Uterus (tissue), 2 donors: Measurements from ENCODE around the gene PTPRH.

Source experiments
- POLR2A ChIP-seq, 2 donors: fragments of 450-650 bp; IDR thresholded peaks; one replicate each; pipeline ENCODE4 v1.6.1; 2016; ENCODE audit warnings: antibody characterized with exemption in 2 of 2, mild to moderate bottlenecking in 1 of 2, moderate library complexity in 1 of 2
- TF ChIP-seq, protein P1 (sequence below), 4 experiments: fragments of 200-600 bp in 2 of 4; fragments of 450-650 bp in 2 of 4; sonication (generic) in 2 of 4; IDR thresholded peaks; one replicate each; pipeline ENCODE4 v1.5.1; 2016 to 2019; ENCODE audit warnings: antibody characterized with exemption in 4 of 4, mild to moderate bottlenecking in 2 of 4, moderate library complexity in 1 of 4

DNA sequence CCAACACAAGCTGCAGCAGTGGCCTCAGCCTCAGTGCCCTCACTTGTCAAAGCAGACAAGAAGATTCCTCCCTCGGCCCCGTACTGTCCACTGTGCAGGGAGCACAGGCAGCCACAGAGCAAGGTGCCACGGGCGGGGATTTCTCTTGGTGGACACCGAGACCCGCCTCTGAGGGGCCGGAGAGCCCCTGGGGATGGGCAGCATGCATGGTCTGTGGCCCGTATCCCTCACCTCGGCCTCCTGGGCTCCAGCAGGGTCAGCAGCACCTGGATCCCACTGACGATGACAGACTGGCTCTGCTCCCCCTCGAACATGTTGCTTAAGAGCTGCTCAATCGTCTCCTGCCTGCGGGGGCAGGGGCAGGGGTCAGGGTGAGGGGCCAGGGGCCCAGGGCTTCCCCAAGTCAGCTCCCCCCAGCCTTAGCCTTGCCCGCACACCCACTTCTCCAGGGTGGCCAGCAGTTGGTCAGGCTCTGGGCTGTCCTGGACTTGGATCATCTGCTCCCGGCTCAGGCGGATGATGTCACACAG lies 32.7 kb upstream of the PTPRH start:
- TF ChIP-seq POLR2A (IDR thresholded peaks at IDR 0.05): no peak
- TF ChIP-seq, protein P1, sequence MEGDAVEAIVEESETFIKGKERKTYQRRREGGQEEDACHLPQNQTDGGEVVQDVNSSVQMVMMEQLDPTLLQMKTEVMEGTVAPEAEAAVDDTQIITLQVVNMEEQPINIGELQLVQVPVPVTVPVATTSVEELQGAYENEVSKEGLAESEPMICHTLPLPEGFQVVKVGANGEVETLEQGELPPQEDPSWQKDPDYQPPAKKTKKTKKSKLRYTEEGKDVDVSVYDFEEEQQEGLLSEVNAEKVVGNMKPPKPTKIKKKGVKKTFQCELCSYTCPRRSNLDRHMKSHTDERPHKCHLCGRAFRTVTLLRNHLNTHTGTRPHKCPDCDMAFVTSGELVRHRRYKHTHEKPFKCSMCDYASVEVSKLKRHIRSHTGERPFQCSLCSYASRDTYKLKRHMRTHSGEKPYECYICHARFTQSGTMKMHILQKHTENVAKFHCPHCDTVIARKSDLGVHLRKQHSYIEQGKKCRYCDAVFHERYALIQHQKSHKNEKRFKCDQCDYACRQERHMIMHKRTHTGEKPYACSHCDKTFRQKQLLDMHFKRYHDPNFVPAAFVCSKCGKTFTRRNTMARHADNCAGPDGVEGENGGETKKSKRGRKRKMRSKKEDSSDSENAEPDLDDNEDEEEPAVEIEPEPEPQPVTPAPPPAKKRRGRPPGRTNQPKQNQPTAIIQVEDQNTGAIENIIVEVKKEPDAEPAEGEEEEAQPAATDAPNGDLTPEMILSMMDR (IDR thresholded peaks at IDR 0.05): no peak
